ENCODE data around the gene RNF130.

The RNF130 gene

DNA sequence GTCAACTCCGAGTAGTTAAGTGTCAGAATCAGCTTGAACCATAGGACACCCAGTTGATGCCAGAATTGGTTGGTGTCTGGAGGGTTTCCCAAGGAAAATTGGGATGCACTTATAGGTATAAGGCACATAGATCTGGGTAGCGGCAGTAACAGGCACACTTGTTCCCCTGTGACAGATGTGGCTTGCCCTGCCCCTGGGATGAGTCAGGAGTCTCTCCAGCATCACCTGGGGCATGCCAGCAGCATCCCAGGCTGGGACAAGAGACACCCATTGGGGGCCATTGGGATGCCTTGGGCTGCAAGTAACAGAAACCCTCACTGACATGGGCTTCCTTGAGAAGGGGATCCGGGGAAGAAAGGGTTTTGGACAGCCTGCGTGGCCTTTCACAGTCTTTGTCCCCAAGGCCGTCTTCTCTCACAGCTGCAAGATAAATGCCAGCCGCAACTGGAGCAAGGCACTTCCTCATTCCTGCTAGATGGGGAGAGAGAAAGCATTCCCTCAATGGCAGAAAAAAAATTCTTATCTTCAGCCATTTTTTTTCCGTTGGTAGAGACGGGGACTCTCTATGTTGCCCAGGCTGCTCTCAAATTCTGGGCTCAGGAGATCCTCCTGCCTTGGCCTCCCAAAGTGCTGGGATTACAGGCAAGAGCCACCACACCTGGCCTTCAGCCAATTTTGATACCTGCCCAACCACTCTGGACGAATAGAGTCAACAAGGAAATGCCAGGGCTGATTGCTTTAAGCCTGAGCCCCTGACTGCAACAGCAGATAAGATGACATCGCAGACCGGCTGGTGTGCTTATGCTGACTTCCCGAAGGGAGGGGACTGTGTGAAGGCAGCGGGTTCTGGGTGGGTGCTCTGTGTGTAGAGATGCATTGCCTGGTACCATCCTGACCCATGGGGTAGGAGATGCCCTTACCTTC, 13.3 kb upstream of the RNF130 start:
- DNase-seq: peak; percentile 26

GRCh38 chr5:180083529-180084060, 12.0 kb upstream of the RNF130 start:
- DNase-seq: no peak

- DNase-seq: no peak
Observed at GRCh38 chr5:180082633-180083420, 11.3 kb upstream of the RNF130 start.

GRCh38 chr5:180081481-180081880, 9.9 kb upstream of the RNF130 start:
- no peak for DNase-seq

DNA sequence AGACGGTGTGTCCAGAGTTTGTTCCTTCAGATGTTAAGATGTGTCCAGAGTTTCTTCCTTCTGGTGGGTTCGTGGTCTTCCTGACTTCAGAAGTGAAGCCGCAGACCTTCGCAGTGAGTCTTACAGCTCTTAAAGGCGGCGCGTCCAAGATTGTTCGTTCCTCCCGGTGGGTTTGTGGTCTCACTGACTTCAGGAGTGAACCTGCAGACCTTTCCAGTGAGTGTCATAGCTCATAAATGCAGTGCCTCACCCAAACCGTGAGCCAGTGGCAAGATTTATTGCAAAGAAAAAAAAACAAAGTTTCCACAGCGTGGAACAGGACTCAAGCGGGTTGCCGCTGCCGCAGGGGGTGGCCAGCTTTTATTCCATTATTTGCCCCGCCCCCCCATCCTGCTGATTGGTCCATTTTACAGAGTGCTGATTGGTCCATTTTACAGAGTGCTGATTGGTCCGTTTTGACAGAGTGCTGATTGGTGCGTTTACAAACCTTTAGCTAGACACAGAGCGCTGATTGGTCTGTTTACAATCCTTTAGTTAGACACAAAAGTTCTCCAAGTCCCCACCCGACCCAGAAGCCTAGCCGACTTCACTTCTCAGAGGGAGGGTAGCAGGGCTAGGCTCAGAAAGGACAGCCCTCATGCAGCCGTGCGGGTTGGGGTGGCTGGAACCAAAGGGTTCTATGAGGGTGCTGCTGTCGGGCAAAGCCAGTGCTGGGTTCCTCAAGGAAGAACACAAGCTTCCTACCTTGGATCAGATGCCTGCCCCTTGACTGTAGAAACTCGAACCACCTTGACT, 9.1 kb upstream of the RNF130 start:
- no peak for DNase-seq

DNA sequence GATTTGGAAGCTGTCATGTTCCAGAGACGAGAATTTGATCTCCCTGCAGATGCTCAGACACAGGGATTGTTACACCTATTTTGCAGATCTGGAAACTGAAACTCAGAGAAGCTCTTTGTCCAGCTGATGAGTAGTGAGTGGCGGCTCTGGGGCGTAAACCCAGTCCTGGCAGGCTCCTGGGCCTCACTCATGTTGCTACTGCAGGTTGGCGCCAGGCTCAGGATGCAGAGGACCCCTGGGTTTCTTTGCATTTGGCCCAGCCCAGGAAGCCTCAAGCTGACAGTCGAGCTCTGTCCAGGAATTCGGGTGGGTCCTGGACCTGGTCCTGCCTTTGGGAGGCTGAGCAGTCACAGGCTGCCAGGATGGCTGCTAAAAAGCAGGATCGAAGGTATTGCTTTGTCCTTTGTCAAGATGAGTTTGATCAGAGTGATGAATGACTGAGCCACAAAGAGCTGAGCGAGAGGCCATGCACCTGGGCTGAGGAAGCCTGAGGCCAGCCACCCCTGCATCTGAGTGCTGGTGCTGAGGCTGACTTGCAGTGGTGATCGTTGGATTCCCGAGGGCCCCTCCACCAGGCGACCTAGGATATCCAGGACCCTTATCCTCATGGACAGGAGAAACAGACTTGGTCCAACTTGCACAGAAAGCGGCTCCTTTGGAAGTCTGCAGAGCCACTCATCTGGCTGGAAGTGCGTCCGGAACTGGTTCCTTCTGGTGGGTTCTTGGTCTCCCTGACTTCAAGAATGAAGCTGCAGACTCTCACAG, 8.3 kb upstream of the RNF130 start:
- no peak for DNase-seq

GRCh38 chr5:180078348-180078747, 6.8 kb upstream of the RNF130 start:
- DNase-seq: no peak

DNA sequence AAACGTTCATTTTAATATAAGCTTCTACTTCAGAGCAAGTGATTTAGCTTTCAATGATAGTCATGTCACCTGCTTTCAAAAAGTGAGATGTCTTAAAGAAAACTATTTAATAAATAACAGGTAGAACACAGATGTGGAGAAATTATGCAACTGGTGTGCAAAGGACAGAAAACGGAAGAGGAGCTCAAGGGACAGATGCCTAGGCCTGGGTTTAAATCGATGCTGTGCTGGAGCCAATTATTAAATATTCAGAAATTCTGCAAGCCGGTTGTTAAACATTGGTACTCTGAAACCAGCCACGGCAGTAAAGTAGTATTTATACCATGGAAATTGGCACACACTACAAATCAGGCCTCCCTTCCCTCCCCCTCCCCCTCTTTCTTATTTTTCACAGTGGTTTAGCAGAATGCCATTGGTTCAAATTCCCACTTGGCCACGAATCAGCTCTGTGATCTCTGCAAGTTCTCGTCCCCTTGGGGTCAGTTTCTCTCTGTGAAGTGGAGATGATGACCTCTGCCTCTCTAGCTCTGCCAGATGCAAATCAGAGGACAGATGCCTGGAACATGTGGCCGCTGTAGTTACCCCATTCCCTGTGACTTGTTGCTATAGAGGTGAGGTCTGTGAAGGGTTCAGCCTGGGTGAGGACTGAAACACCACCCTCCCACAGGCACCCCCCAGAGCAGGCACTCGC, 6.2 kb upstream of the RNF130 start:
- no peak for DNase-seq

DNA sequence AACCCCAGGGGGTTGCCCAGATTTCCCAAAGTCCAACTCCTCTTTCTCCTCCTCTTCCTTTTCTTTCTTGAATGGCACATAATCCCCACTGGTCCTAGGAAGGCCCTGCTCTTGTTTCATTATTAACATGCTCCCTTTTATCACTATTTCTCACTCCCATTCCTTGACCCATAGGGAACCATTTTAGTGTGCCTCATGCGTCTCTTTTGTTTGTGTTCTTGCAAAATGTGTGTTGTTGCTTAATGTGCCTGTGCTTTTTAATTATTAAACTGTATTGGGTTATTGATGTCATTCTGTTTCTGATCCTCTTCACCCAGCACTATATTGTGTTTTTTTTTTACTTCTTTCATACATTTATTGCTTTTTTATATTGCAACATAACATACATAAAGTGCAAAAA, 4.1 kb upstream of the RNF130 start:
- no peak for DNase-seq

DNA sequence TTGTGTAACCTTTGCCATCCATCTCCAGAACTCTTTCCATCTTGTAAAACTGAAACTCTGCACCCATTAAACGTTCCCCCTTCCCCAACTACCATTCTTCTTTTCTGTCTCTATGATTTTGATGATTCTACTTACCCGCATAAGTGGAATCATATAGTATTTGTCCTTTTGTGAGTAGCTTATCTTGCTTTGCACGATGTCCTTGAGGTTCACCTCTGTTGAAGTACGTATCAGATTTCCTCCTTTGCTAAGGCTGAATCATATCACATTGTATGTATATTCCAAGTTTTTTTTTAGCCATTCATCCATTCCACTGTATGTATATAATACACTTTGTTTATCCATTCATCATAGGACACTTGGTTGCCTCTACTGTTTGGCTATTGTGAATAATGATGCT, 2.9 kb upstream of the RNF130 start:
- DNase-seq: no peak

DNA sequence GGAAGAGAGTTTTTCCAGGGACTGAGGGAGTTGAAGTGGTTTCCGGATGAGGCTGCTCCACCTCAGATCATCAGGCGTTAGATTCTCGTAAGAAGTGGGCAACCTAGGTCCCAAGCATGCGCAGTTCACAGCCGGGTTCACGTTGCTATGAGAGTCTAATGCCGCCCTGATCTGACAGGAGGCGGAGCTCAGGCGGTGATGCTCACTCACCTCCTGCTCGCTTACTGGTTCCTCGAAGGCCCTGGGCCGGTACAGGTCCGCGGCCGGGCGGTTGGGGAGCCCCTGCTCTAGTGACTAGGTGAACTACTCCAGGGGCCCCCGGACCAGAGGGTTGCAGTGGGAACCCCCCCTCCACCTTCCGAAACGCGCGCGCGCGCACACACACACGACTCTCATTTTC, 997 bp upstream of the RNF130 start:
- no peak for DNase-seq

GRCh38 chr5:180072256-180072548, 643 bp upstream of the RNF130 start:
- DNase-seq: no peak

- no peak for DNase-seq
Observed at GRCh38 chr5:180070756-180071530, 616 bp downstream of the RNF130 start.

DNA sequence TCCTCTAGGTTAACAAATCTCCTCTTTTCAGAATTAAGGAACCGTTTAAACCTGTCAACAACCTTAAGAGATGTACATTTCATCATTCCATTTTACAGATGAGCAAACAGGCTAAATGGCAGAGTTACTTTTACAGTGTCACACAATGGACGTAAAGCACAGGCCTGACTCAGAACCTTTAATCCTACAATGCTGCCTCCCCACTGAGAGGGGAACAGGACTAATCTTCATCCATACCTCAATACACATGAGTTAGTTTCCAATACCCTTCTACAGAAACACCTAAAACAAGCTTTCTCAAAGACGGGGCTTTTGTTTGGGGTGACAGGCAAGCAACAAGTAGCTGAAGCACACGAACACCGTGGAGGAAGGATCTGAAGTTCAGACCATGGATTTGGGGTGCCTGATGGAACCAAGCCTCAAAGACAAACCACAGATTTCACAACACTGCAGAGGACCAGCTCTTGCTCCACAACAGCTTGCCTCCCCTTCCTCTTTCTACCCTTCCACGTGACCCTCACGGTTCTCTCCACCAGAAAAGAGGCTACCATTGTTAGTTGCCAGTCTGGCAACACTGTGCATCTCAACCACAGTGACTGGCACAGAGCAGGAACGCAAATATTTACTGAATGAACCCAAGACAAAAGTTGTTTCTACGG, 1.8 kb downstream of the RNF130 start:
- no peak for DNase-seq

DNA sequence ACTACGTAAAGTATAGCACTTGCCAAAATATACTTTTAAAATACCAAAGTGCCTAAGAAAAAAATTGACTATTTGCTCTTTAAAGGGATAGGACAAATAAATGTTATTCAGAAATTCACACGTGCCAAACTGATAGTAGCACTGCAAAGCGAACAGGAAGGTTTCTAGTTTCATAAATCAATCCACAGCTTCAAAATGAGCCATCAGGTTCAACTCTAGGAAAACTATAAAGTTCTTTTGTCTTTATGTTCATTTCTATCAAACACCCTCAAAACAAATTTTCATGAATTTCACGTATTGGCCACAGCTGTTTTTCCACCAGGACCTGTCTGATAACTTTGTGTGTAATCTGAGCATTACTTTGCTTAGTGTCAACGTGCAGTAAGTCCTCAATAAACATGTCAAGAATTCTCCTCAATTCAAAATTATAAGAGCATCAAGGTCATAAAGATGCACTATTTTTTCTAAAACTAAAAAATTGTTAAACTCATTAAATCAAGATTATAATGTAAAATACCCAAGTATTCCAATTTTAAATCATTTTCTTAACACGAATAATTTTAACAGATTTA, 3.0 kb downstream of the RNF130 start:
- DNase-seq: no peak

DNA sequence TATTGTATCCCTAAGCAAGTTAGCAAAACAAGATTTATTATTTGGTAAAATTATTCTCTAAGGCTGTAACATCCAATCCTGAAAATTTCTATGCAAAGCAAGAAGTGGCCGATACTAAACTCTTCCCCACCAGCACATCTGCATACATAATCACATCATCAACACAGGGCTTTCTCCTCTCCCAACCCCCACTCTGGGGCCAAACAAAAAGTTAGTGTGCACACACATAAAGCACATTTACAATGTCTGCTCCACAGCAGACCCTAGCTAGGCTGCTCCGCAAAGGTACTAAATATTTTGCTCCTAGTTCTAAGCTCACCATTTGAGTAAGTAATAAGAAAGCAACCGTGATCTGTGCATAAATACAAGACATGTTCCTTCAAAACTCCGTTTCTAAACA, 3.6 kb downstream of the RNF130 start:
- no peak for DNase-seq

DNA sequence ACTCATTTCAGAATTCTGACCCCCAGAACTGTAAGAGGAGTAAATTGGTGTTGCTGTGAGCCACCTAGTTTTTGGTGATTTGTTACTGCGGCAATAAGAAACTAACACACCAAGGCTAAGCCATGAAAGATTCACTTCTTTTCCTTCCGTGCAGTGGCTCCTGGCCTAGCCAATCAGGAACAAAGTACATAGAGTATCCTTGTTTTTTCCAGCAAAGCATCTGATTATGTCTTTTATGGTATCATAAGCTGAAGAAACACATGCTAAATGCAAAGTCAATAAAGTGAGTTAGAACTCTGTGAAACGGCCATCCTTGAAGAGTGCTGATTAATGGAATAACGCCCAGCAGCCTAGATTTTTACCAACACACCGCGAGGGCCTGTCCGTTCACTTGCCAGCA, 11.4 kb downstream of the RNF130 start:
- no peak for DNase-seq

GRCh38 chr5:180059326-180059725, 12.2 kb downstream of the RNF130 start:
- no peak for DNase-seq

- no peak for DNase-seq
Observed at GRCh38 chr5:180056153-180056552, 15.4 kb downstream of the RNF130 start.

GRCh38 chr5:180054226-180054625, 17.3 kb downstream of the RNF130 start:
- DNase-seq: no peak
